GM18526 (cell line): Measurements from ENCODE around the gene MAPK8IP3.

ENCODE experiments used
- POLR2A ChIP-seq: IDR thresholded peaks from 3 replicates; pipeline ENCODE4 v1.6.1; 2011; ENCODE audit not compliant: insufficient read length; ENCODE audit errors: extremely low read depth

Gene MAPK8IP3, protein sequence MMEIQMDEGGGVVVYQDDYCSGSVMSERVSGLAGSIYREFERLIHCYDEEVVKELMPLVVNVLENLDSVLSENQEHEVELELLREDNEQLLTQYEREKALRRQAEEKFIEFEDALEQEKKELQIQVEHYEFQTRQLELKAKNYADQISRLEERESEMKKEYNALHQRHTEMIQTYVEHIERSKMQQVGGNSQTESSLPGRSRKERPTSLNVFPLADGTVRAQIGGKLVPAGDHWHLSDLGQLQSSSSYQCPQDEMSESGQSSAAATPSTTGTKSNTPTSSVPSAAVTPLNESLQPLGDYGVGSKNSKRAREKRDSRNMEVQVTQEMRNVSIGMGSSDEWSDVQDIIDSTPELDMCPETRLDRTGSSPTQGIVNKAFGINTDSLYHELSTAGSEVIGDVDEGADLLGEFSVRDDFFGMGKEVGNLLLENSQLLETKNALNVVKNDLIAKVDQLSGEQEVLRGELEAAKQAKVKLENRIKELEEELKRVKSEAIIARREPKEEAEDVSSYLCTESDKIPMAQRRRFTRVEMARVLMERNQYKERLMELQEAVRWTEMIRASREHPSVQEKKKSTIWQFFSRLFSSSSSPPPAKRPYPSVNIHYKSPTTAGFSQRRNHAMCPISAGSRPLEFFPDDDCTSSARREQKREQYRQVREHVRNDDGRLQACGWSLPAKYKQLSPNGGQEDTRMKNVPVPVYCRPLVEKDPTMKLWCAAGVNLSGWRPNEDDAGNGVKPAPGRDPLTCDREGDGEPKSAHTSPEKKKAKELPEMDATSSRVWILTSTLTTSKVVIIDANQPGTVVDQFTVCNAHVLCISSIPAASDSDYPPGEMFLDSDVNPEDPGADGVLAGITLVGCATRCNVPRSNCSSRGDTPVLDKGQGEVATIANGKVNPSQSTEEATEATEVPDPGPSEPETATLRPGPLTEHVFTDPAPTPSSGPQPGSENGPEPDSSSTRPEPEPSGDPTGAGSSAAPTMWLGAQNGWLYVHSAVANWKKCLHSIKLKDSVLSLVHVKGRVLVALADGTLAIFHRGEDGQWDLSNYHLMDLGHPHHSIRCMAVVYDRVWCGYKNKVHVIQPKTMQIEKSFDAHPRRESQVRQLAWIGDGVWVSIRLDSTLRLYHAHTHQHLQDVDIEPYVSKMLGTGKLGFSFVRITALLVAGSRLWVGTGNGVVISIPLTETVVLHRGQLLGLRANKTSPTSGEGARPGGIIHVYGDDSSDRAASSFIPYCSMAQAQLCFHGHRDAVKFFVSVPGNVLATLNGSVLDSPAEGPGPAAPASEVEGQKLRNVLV (N-terminal part only)

DNA sequence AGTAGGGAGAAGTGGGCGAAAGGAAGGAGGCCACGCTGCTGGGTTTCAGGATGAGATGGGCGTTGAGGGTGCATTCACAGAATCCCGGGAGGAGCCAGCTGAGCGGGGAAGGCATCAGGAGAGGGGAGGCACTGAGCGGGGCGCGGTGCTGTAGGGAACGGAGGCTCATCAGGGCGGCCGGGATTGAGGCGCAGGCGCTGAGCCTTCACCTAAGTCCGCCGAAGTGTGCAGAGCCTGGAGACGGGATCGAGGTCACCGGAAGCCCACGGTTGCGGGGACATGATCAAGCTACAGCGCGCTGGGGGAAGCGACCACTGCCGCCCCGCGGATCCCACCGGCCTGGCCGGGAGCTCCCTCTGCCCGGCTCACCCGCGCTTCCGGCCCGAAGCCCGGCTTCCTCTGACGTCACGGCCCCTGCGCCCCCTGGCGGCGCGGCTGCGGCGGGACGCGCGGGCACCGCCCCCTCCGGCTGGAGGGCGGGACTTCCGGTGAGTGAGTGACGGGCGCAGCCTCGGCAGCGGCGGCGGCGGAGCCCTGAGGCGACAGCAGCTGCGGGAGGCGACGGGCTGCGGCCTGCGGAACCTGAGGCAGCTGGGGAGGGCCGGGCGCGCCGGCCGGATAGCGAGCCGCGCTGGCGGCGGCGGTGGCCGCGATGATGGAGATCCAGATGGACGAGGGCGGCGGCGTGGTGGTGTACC, at the start of gene MAPK8IP3:
Gene MAPK8IP3, plus strand, starts transcription at position 508 of the 698 bp plus-strand sequence. Its CDS starts 145 bp downstream, at position 653.
- TF ChIP-seq POLR2A, result peak; percentile 98

- TF ChIP-seq POLR2A, result no peak
These were observed 49.0 kb upstream of the MAPK8IP3 start for GRCh38 chr16:1656808-1657617.

DNA sequence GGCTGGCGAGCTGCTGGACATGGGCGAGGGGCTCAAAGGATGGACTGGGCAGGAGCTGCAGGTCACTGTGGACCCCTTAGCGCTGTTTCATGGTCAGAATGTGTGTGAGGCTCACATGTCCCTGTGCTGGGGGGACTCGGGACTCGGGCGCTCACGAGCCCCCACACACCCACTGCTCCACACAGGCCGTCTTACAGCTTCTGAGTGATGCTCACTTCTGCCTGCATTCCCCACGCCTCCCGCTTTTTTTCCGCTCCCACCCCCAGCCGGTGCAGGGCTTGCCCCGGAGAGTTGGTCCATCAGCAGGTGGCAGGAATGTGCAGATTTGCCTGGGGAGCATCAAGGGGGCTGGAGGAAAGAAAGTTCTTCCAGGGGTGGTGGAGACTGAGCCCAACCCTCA, 48.2 kb upstream of the MAPK8IP3 start:
- TF ChIP-seq POLR2A, result no peak

- no peak for TF ChIP-seq POLR2A
These were observed 47.0 kb upstream of the MAPK8IP3 start for GRCh38 chr16:1659031-1659430.

GRCh38 chr16:1661826-1662225, 44.2 kb upstream of the MAPK8IP3 start:
- TF ChIP-seq POLR2A, result no peak

- no peak for TF ChIP-seq POLR2A
These were observed 43.5 kb upstream of the MAPK8IP3 start for GRCh38 chr16:1662543-1662942.

GRCh38 chr16:1665829-1666228, 40.2 kb upstream of the MAPK8IP3 start:
- no peak for TF ChIP-seq POLR2A

GRCh38 chr16:1666316-1666715, 39.7 kb upstream of the MAPK8IP3 start:
- TF ChIP-seq POLR2A, result no peak

DNA sequence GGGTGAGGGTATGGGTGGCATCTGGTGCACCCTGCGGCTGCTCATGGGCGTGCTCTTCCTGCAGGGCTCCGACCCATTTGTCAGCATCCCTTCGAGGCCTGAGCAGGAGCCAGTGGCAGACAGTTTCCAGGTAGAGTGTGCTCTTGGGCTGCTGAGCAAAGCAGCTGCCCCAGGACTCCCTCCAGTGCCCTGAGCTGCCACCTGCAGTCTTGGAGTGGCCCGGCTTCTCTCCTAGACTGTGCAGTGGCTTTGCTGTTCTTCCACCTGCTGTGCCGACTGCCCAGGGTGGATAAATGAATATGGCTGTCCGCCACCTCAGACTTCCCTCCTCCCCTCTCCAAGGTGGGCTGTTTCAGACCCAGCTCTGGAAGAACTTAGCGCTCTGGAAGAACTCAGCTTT, 38.7 kb upstream of the MAPK8IP3 start:
- no peak for TF ChIP-seq POLR2A

GRCh38 chr16:1667916-1668315, 38.1 kb upstream of the MAPK8IP3 start:
- TF ChIP-seq POLR2A, result no peak

DNA sequence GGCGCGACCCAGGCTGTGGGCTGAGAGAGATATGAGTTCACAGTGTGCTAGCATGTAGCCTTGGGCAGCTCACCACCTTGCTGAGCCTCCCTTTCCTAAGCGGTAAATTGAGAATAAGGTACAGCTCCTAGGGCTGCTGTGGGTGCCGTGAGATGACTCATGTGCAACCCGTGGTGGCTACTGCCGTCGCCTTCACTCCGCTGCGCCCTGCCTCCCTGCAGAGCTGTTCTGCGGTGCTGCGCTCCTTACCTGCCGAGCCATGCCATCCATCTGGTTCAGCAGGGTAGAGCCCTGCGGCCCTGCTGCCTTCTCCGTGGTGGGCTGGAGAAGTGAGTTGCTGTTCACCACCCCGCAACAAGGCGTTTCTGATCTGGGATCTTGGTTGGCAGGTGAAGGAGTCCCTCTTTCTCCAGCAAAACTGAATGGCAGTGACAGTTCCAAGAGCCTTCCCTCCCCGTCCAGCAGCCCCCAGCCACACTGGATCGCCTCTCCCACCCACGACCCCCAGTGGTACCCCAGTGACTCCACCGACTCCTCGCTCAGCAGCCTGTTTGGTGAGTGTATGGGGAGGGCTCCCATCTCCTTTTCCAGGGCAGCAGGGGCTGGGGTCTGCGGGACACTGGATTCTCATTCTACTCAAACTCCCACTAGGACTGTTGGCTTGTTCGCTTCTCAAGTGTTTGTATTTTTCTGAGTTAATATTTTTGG, 37.2 kb upstream of the MAPK8IP3 start:
- no peak for TF ChIP-seq POLR2A

GRCh38 chr16:1669698-1670097, 36.3 kb upstream of the MAPK8IP3 start:
- TF ChIP-seq POLR2A, result no peak

DNA sequence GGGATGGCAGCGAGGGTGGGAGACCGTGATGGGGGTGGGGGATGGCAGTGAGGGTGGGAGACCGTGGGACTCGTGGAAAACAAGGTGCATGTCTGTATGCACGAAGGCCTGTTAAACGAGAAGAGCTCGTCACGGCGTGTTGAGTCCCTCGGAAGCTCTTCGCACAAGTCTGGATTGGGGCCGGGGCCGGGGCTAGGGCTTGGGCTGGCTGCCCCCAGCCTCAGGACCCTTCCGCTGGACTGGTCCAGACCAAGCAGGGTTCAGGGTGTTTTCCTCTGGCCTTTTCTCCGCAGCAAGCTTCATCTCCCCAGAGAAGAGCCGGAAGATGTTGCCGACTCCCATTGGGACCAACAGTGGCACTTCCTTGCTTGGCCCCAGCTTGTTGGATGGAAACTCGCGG, 35.6 kb upstream of the MAPK8IP3 start:
- TF ChIP-seq POLR2A, result no peak
